HCT116 (cell line): ENCODE results near the gene FUT9. TPM values are rescaled to one million over a fixed set of nuclear protein-coding genes. Genes with fewer than 3 reads are reported as not detected.

ENCODE experiments used
- ATAC-seq: fragments of 200-7000 bp; cut with Tn5 transposase; 2 replicates; pipeline ENCODE4 v1.9.1; 2020; ENCODE audit warnings: mild to moderate bottlenecking, moderate library complexity
- BruUV-seq: library from RNA; stranded (reverse); fragments of 400-500 nt; replicated peaks from 2 replicates; lab custom pipeline; 2021; lab: Mats Ljungman, UMichigan
- CTCF ChIA-PET: fragments of 300-600 bp; sonication (Branson Sonifier 250); formaldehyde crosslinking; loops from one replicate; lab custom pipeline; 2021; ENCODE audit warnings: antibody characterized with exemption; lab: Charles Lee
- POLR2A ChIA-PET: fragments of 300-600, 350-600 bp; sonication (Branson Sonifier 250); formaldehyde crosslinking; loops from one replicate; lab custom pipeline; 2021; ENCODE audit warnings: antibody characterized with exemption; lab: Charles Lee
- RAD21 ChIA-PET, 2 experiments: fragments of 300-600 bp; sonication (Branson Sonifier 250); formaldehyde crosslinking; loops; one replicate each; lab custom pipeline; 2023; ENCODE audit warnings: low total read pairs in 2 of 2; ENCODE audit not compliant: uncharacterized antibody in 2 of 2, unreplicated experiment in 2 of 2, low non-redundant PET in 1 of 2; lab: Charles Lee
- DNase-seq: peaks from one replicate; pipeline ENCODE4 v3.0.0-alpha.2; 2010; ENCODE audit warnings: low read depth, low spot score
- H2AFZ ChIP-seq: fragments of 200-600 bp; shearing (Covaris generic), sonication (generic); 2 replicates; pipeline ENCODE4 v1.6.1; 2017; ENCODE audit warnings: low read depth, mixed run types, mixed read lengths, antibody characterized with exemption, low read length; ENCODE audit not compliant: poor library complexity, severe bottlenecking
- H3K27ac ChIP-seq: 2 replicates; pipeline ENCODE4 v1.5.1; 2012; ENCODE audit warnings: low read depth, low read length
- H3K27me3 ChIP-seq: fragments of 200-600 bp; sonication (generic); 2 replicates; pipeline ENCODE4 v1.6.1; 2016; ENCODE audit warnings: mixed run types, low read length, mixed read lengths; ENCODE audit not compliant: insufficient read depth
- H3K36me3 ChIP-seq, 2 experiments: fragments of 200-500 bp in 1 of 2; fragments of 200-600 bp in 1 of 2; sonication (Bioruptor generic) in 1 of 2; sonication (generic) in 1 of 2; 2 replicates each; pipeline versions ENCODE4 v1.5.1 to v1.6.1; 2014 to 2016; ENCODE audit warnings: low read length in 2 of 2, inconsistent platforms in 1 of 2, mixed read lengths in 1 of 2, mixed run types in 1 of 2; ENCODE audit not compliant: insufficient read depth in 2 of 2, control insufficient read depth in 1 of 2
- H3K4me1 ChIP-seq, 2 experiments: fragments of 200-600 bp in 1 of 2; sonication (generic) in 1 of 2; 2 replicates each; pipeline versions ENCODE4 v1.5.1 to v1.6.1; 2012 to 2017; ENCODE audit warnings: low read length in 2 of 2, inconsistent platforms in 1 of 2, mild to moderate bottlenecking in 1 of 2, mixed read lengths in 1 of 2, mixed run types in 1 of 2, moderate library complexity in 1 of 2; ENCODE audit not compliant: insufficient read depth in 2 of 2, control insufficient read depth in 1 of 2
- H3K4me2 ChIP-seq: fragments of 200-600 bp; sonication (generic); 2 replicates; pipeline ENCODE4 v1.6.1; 2017; ENCODE audit warnings: mixed run types, low read length, mixed read lengths
- H3K4me3 ChIP-seq, 2 experiments: fragments of 200-600 bp in 1 of 2; sonication (generic) in 1 of 2; replicated peaks in 1 of 2; 2 replicates each; pipeline ENCODE4 v1.5.1; 2011 to 2016; ENCODE audit warnings: low read length in 2 of 2, control low read depth in 1 of 2, low read depth in 1 of 2, mild to moderate bottlenecking in 1 of 2, mixed read lengths in 1 of 2, mixed run types in 1 of 2
- H3K79me2 ChIP-seq: fragments of 200-600 bp; sonication (generic); 2 replicates; pipeline ENCODE4 v1.6.1; 2017; ENCODE audit warnings: mild to moderate bottlenecking, mixed run types, low read length, moderate library complexity, mixed read lengths; ENCODE audit not compliant: insufficient read depth
- H3K9ac ChIP-seq: fragments of 200-600 bp; sonication (generic); 2 replicates; pipeline ENCODE4 v1.6.1; 2016; ENCODE audit warnings: low read length, mixed read lengths
- H3K9me2 ChIP-seq: fragments of 200-600 bp; sonication (generic), shearing (Covaris generic); 2 replicates; pipeline ENCODE4 v1.6.1; 2017; ENCODE audit warnings: mixed run types, mild to moderate bottlenecking, moderate library complexity; ENCODE audit not compliant: insufficient read depth
- H3K9me3 ChIP-seq, 2 experiments: fragments of 200-500 bp in 1 of 2; fragments of 200-600 bp in 1 of 2; sonication (Bioruptor generic) in 1 of 2; sonication (generic) in 1 of 2; 2 replicates each; pipeline ENCODE4 v1.6.1; 2014 to 2017; ENCODE audit warnings: low read length in 2 of 2, mixed read lengths in 2 of 2, inconsistent platforms in 1 of 2, low read depth in 1 of 2, mild to moderate bottlenecking in 1 of 2, mixed run types in 1 of 2, moderate library complexity in 1 of 2; ENCODE audit not compliant: control insufficient read depth in 1 of 2, insufficient read depth in 1 of 2
- H4K20me1 ChIP-seq: fragments of 200-600 bp; sonication (generic), shearing (Covaris generic); 2 replicates; pipeline ENCODE4 v1.6.1; 2017; ENCODE audit warnings: mixed run types, mild to moderate bottlenecking, moderate library complexity; ENCODE audit not compliant: insufficient read depth
- CEBPB ChIP-seq: IDR thresholded peaks from 2 replicates; pipeline ENCODE4 v1.6.1; 2012; ENCODE audit warnings: low read depth
- CTCF ChIP-seq, 3 experiments: fragments of 200-600 bp in 1 of 3; sonication (generic) in 1 of 3; IDR thresholded peaks in 2 of 3; conservative IDR thresholded peaks in 1 of 3; 2 replicates each; pipeline ENCODE4 v1.5.1; 2012 to 2017; ENCODE audit warnings: low read depth in 2 of 3, low read length in 2 of 3, antibody characterized with exemption in 1 of 3, borderline replicate concordance in 1 of 3, control low read depth in 1 of 3, mild to moderate bottlenecking in 1 of 3, mixed read lengths in 1 of 3, mixed run types in 1 of 3, moderate library complexity in 1 of 3; ENCODE audit not compliant: insufficient read depth in 1 of 3
- ELF1 ChIP-seq: IDR thresholded peaks from 2 replicates; pipeline ENCODE4 v1.6.1; 2012; ENCODE audit warnings: low read depth, borderline replicate concordance
- FOSL1 ChIP-seq: IDR thresholded peaks from 2 replicates; pipeline ENCODE4 v1.6.1; 2012; ENCODE audit warnings: low read depth
- POLR2A ChIP-seq: IDR thresholded peaks from 2 replicates; pipeline ENCODE4 v1.7.0; 2011; ENCODE audit warnings: borderline replicate concordance; ENCODE audit not compliant: insufficient read depth, insufficient read length; ENCODE audit errors: extremely low read depth
- SIN3A ChIP-seq: IDR thresholded peaks from 2 replicates; pipeline ENCODE4 v1.6.1; 2012; ENCODE audit warnings: low read depth
- TCF7L2 ChIP-seq: IDR thresholded peaks from 2 replicates; pipeline ENCODE4 v1.7.0; 2011; ENCODE audit warnings: borderline replicate concordance, inconsistent platforms; ENCODE audit not compliant: insufficient read depth, insufficient read length; ENCODE audit errors: extremely low read depth
- ZBTB33 ChIP-seq: IDR thresholded peaks from 2 replicates; pipeline ENCODE4 v1.6.1; 2011; ENCODE audit warnings: mild to moderate bottlenecking, low read length, moderate library complexity; ENCODE audit not compliant: insufficient replicate concordance; ENCODE audit errors: extremely low read depth
- ZFX ChIP-seq: fragments of 450-650 bp; IDR thresholded peaks from 2 replicates; pipeline ENCODE4 v1.6.1; 2017
- ZNF274 ChIP-seq: fragments of 200-500 bp; sonication (Bioruptor generic); IDR thresholded peaks from 2 replicates; pipeline ENCODE4 v1.6.1; 2014; ENCODE audit warnings: mild to moderate bottlenecking, low read depth, low read length, inconsistent platforms
- intact Hi-C: fragments of 100-400 bp; cut with micrococcal nuclease; formaldehyde crosslinking; loops from 2 replicates; pipeline ENCODE4 v1.10.0; 2022
- total RNA-seq: library from RNA; stranded (reverse); gene quantifications from one replicate; pipeline ENCODE4 v1.2.1, GENCODE V29; 2021; ENCODE audit not compliant: unreplicated experiment
- TF ChIP-seq, protein P1 (sequence below): IDR thresholded peaks from 2 replicates; pipeline ENCODE4 v1.6.1; 2012
- TF ChIP-seq, protein P2 (sequence below): IDR thresholded peaks from 2 replicates; pipeline ENCODE4 v1.6.1; 2012

Gene FUT9
- total RNA-seq, 1 experiment from 2014 or later, result not detected

GRCh38 chr6:96164802-96165201 is 149.0 kb downstream of the FUT9 start:
- CTCF ChIA-PET, result no interaction called here
- ATAC-seq, result no peak

GRCh38 chr6:96171112-96171511 is 155.3 kb downstream of the FUT9 start:
- Histone ChIP-seq H3K9me3 (no peaks in the 10 kb centered on the region), H3K4me3 (no peak overlapping the region), H3K9ac (no peak overlapping the region), H3K4me2 (no peak overlapping the region), H3K27me3 (no peaks in the 10 kb centered on the region), H3K27ac (no peak overlapping the region), H3K4me1 (no peaks in the 10 kb centered on the region), H3K9me2 (no peaks in the 10 kb centered on the region), H3K79me2 (no peaks in the 10 kb centered on the region), H4K20me1 (no peaks in the 10 kb centered on the region), H2AFZ (no peak overlapping the region), H3K36me3 (no peaks in the 10 kb centered on the region)
- CTCF ChIA-PET, result no interaction called here
- DNase-seq (no peak), ATAC-seq (no peak)
- intact Hi-C loops, result no loop called here
- TF ChIP-seq ZNF274, result no peak
- TF ChIP-seq, protein P1, sequence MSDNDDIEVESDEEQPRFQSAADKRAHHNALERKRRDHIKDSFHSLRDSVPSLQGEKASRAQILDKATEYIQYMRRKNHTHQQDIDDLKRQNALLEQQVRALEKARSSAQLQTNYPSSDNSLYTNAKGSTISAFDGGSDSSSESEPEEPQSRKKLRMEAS, result no peak
- no peak for TF ChIP-seq TCF7L2
- no peak for TF ChIP-seq ZFX
- TF ChIP-seq POLR2A, result no peak
- TF ChIP-seq CEBPB, result no peak
- TF ChIP-seq ZBTB33, result no peak
- TF ChIP-seq ELF1, result no peak
- no peak for TF ChIP-seq SIN3A
- TF ChIP-seq, protein P2, sequence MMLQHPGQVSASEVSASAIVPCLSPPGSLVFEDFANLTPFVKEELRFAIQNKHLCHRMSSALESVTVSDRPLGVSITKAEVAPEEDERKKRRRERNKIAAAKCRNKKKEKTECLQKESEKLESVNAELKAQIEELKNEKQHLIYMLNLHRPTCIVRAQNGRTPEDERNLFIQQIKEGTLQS, result no peak
- no peak for TF ChIP-seq CTCF (IDR thresholded peaks at IDR 0.05 in 2 of 3, conservative IDR thresholded peaks at IDR 0.05 in 1 of 3; ENCODE audit: borderline replicate concordance in 1 of 3, insufficient read depth in 1 of 3, low read depth in 2 of 3, low read length in 2 of 3)
- POLR2A ChIA-PET, result no interaction called here
- RAD21 ChIA-PET, result no interaction called here
- no TSS peak for BruUV-seq

More at GRCh38 chr6:96164802-96165201, 149.0 kb downstream of the FUT9 start:
- TF ChIP-seq FOSL1, result no peak
- TF ChIP-seq, all 23 proteins: peak for 0
- Histone ChIP-seq H3K9ac (no peak overlapping the region), H3K27me3 (no peaks in the 10 kb centered on the region), H3K79me2 (no peaks in the 10 kb centered on the region), H3K27ac (no peak overlapping the region), H3K9me3 (no peaks in the 10 kb centered on the region), H3K36me3 (no peaks in the 10 kb centered on the region), H3K9me2 (no peaks in the 10 kb centered on the region), H3K4me1 (no peaks in the 10 kb centered on the region), H3K4me2 (no peak overlapping the region), H2AFZ (no peak overlapping the region), H4K20me1 (no peaks in the 10 kb centered on the region), H3K4me3 (no peak overlapping the region)
- BruUV-seq, result no TSS peak
- no peak for DNase-seq
- ChIA-PET POLR2A (no interaction called here), RAD21 (no interaction called here)
- intact Hi-C loops, result no loop called here
